ENCODE measurements around the gene CAMTA2.

DNA sequence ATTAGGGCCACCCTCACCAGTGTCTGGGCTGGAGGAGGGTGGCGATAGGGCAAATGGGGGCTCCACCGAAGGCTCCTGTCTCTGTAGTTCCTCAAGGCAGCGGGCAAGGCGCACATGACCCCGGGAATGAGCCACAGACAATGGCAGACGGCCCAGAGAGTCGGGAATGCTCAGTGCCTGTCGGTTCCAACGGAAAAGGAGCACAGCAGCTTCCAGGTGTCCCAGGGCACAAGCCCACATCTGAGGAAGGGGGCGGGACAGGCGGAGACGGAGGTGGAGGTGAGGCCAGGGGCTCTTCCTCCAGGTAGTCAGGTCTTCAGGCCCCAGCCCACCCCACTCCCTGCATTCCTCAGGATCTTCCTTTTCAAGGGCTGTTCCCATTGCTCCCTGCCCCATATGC lies 14.7 kb downstream of the CAMTA2 start:
- TF ChIP-seq, protein P1, sequence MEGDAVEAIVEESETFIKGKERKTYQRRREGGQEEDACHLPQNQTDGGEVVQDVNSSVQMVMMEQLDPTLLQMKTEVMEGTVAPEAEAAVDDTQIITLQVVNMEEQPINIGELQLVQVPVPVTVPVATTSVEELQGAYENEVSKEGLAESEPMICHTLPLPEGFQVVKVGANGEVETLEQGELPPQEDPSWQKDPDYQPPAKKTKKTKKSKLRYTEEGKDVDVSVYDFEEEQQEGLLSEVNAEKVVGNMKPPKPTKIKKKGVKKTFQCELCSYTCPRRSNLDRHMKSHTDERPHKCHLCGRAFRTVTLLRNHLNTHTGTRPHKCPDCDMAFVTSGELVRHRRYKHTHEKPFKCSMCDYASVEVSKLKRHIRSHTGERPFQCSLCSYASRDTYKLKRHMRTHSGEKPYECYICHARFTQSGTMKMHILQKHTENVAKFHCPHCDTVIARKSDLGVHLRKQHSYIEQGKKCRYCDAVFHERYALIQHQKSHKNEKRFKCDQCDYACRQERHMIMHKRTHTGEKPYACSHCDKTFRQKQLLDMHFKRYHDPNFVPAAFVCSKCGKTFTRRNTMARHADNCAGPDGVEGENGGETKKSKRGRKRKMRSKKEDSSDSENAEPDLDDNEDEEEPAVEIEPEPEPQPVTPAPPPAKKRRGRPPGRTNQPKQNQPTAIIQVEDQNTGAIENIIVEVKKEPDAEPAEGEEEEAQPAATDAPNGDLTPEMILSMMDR (conservative IDR thresholded peaks at IDR 0.05 in 1 of 2, IDR thresholded peaks at IDR 0.05 in 1 of 2; ENCODE audit: low read depth in 1 of 2, low read length in 2 of 2), result no peak
- no peak for TF ChIP-seq EZH2 (IDR thresholded peaks at IDR 0.05; ENCODE audit: low read length, missing control alignments)

Measured in fibroblast of lung (primary cell).